SIG-M5 (cell line): ENCODE results near the gene ZSWIM9.

Source experiments
- DNase-seq: peaks from one replicate; lab custom pipeline; 2025; lab: John Stamatoyannopoulos, UW

Gene ZSWIM9

GRCh38 chr19:48175578-48175977 lies 5.1 kb downstream of the ZSWIM9 start:
- DNase-seq: no peak

DNA sequence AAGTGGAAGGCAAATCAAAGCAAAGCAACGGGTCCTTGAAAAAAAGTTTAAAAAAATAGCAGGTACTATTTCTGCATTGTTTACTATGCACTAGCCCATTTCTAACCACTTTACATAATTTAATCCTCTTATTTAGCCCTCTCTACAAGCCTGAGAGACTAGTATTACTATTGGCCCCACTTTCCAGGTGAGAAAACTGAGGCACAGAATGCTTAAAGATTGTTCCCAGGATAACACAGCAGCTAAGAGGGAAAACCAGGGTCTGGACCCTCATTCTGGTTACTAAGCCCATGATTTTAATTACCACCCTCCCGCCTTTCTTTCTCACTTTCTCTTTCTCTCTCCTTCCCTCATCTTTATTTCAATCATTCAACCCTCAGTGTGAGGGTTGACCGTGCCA lies 5.7 kb downstream of the ZSWIM9 start:
- DNase-seq: no peak

GRCh38 chr19:48181505-48181904 lies 11.0 kb downstream of the ZSWIM9 start:
- DNase-seq: no peak

- DNase-seq: no peak
Observed at GRCh38 chr19:48182434-48182833, 12.0 kb downstream of the ZSWIM9 start.

GRCh38 chr19:48183356-48183755 lies 12.9 kb downstream of the ZSWIM9 start:
- no peak for DNase-seq

GRCh38 chr19:48186015-48186414 lies 15.5 kb downstream of the ZSWIM9 start:
- no peak for DNase-seq

DNA sequence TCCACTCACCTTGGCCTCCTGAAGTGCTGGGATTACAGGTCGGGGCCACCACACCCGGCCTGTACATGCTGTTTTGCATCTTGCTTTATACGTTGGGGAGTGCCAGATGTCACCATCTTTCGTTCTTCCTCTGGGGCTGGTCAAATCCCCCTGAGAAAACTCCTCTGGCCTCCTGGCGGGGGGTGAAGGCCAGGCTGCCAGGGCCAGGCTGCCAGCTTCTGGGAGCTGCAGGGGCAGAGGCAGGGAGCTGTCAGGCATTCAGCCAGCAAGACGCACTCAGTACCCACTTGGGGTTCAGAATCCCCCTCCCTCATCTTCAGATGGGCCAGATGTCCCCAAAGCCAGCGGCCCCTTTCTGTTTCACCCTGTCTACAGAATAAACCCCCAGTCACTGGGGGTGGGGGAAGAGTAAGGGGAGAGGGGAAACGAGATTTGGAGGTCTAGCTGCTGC lies 16.1 kb downstream of the ZSWIM9 start:
- no peak for DNase-seq

- DNase-seq: no peak
Observed at GRCh38 chr19:48190288-48190884, 19.9 kb downstream of the ZSWIM9 start.

DNA sequence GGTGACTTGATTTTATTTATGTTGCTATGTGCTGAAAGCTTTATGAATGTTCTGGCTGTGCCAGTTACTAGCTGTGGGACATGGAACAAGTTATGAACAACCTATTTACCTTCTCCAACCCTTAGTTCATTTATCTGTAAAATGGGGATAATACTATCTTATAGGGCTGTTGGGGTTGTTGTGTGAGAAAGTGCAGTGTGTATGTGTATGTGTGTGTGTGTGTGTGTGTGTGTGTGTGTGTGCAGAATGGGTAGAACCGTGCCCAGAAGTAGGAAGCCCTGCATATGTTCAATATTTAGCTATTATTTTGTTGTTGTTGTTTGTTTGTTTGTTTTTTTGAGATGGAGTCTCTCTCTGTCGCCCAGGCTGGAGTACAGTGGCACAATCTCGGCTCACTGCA lies 20.4 kb downstream of the ZSWIM9 start:
- no peak for DNase-seq

GRCh38 chr19:48192750-48193149 lies 22.3 kb downstream of the ZSWIM9 start:
- DNase-seq: no peak

DNA sequence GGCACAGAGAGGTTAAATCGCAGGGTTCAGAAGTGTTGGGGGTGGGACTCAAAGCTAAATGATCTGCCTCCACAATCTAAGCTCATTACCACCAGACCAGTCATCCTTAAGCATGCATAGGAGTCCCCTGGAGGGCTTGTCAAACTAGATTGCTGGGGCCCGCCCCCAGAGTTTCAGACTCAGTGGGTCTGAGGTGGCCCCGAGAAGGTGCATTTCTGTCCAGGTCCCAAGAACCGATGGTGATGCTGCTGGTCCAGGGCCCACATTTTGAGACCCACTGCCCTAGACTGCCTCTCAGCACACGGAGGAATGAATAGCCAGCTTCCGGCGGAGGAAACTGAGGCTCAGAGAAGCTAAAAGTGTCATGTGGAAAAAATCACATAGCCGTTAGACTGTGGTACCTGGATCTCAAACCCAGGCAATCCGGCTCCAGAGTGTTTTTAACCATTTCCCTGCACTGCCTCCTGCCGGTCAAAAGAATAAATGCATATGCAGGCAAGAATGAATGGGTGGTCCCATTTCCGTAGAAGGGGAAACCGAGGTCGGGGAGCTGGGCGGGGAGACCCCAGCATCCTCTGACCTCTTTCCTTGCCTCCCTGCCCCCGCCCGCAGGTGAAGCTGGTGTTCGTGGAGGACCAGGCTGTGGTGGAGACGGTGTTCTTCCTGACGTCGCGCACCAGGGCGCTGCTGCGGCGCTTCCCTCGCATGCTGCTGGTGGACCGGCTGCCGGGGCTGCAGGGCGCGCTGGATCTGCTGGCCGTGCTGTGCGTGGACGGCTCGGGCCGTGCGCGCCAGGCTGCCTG lies 23.8 kb downstream of the ZSWIM9 start:
- no peak for DNase-seq

DNA sequence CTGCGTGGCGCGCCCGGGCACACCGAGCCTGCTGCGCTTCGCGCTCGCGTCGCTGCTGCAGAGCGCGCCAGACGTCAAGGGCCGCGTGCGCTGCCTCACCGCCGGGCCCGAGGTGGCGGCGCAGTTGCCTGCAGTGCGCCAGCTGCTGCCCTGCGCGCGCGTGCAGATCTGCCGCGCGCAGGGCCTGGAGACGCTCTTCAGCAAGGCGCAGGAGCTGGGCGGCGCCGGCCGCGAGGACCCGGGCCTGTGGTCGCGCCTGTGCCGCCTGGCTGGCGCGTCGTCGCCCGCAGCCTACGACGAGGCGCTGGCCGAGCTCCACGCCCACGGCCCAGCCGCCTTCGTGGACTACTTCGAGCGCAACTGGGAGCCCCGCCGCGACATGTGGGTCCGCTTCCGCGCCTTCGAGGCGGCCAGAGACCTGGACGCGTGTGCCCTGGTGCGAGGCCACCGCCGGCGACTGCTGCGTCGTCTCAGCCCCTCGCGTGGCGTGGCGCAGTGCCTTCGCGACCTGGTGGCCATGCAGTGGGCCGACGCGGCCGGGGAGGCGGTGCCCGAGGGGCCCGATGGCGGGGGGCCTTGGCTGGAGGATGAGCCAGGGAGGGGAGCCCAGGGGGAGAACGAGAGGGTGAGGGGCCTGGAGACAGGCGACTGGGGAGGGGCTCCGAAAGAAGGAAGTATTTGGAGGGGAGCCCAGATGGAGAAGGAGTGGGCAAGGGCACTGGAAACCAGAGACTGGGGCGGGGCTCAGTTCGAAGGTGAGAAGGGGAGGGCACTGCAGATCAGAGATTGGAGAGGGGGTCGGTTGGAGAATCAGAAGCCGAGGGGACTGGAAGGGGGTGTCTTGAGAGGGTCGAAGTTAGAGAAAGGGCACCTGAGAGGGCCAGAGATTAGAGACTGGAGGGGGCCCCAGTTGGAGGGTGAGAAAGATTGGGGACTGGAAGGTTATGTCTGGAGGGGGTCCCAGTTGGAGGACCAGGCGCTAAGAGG lies 24.7 kb downstream of the ZSWIM9 start:
- DNase-seq: no peak

GRCh38 chr19:48196321-48196763 lies 25.9 kb downstream of the ZSWIM9 start:
- DNase-seq: no peak

- DNase-seq: no peak
Observed at GRCh38 chr19:48196933-48197665, 26.6 kb downstream of the ZSWIM9 start.

DNA sequence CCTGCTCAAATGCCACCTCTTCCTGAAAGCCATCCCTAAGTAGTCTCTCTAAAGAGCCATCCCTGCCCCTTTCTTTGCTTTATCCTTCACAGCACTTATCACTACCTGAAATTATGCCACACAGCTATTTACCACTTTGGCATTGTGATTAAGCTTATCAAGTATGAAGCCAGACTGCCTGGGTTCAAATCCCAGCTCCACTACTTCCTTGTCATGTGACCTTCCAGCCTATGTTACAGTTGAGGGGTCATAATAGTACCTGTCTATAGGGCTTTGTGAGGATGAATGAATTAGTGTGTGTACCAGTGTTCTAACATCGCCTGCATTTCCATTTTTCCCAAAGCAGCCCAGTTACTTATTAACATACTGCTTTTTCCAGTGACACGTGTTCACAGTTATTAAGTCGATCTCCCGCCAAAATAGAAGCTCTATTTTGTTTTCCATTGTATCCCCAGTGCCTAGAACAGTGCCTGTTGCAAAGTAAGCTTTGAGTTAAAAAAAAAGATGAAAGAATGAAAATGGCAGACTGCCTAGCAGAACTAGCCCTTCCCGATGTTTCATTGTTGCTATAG lies 32.8 kb downstream of the ZSWIM9 start:
- DNase-seq: no peak

DNA sequence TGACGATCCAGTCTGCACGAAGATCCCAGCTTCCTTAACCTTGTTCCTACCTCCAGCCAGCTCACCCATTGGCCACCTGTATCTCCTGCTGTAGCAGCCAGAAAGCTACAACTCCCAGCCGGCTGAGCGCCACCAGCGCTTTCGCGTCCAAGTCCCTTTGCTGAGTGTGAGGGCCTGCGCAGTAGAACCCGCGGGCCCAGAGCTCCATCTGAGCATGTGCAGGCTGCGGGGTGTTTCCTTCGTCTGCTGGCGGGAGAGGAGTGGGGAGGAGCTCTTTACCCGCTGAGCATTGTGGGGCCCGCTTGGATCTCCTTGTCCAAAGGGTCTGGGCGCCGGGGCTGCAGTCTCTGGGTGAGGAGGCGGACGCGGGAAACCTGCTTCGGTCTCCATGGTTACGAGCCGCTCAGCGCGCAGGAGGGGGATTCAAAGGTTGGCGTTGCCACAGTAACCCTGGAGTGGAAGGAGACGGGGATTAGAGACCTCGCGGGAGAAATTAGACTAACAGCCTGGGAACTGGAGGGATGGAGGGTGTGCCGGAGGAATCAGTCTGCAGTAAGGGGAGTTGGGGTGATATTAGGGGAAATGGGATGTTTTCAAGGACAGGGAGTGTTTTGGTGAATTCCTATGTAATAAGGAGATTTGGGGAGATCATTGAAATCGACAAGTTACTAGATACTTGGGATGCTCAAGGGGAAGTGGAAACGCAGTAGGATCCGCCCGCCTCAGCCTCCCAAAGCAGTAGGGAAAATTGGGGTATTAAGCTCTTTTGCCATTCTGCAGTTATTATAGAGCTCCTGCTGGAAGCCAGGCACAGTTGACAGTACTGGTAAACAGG lies 33.5 kb downstream of the ZSWIM9 start:
- peak; percentile 77 for DNase-seq

DNA sequence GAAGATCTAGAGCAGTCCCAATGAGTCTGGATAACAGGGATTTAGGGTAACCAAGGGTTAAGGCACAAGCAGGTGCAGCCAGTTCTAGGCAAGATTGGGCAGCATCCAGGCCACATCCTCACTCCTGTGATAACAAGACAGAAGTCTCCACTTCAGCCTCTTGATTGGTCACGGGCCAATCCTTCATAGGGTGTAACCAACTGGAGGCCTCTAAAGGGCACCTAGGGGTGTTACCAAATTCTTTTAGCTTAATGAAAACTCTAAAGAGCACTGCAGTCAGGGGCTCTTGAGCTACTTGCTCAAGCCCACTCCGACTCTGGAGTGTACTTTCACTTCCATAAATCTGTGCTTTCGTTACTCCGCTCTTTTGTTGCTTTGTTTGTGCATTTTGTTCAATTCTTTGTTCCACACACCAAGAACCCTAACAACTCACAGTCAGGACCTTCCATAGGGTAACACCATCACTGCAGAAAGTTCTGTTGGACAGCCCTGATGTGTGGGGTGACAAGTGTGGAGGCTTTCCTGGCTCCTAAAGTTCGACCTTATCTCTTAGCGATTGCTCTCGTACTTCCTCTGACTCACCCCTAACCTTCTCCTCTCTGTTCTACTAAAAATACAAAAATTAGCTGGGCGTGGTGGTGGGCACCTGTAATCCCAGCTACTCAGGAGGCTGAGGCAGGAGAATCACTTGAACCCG lies 36.1 kb downstream of the ZSWIM9 start:
- no peak for DNase-seq

GRCh38 chr19:48210005-48210404 lies 39.5 kb downstream of the ZSWIM9 start:
- no peak for DNase-seq

DNA sequence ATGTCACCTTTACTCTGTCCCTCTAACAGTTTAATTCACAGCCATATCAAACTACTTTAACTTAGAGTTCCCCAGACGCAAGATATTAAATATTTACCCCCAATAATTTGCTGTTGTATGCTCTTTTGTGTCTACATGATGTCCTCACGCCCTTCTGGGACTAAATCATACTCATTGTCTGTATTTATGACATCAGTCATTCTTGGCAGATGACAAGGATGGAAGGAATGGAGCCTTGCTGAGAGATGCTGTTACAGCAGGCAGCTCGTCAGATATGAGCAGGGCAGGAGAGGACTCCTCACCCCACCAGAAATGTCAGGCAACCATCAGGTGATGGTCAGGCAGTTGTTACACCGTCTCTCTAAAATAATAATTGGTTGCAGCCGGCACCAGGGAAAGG lies 43.5 kb downstream of the ZSWIM9 start:
- DNase-seq: no peak

DNA sequence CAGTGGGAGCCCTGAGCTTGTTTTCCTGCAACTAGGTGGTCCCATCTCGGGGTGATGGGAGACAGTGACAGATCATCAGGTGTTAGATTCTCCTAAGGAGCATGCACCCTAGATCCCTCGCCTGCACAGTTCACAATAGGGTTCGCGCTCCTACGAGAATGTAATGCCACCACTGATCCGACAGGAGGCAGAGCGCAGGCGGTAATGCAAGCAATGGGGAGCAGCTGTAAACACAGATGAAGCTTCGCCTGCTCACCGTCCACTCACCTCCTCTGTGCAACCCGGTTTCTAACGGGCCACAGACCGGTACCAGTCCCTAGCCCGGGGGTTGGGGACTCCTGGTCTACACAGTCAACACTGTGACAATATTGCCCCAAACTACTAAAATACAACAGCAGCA lies 46.5 kb downstream of the ZSWIM9 start:
- DNase-seq: no peak
